ENCODE measurements around the gene QRSL1. TPM values are rescaled to one million over a fixed set of nuclear protein-coding genes. Genes with fewer than 3 reads are reported as not detected.

QRSL1 gene
- total RNA-seq, 4 donors from 2014 or later, result 17.2 to 26.7 (median 25.1) TPM

- in situ Hi-C loops (cut with MboI; ENCODE audit: low sequenced_read_pairs in 4 of 4) (no loop called here), intact Hi-C loops (cut with DNase I; ENCODE audit: low total_unique reads) (no loop called here)
- no peak for DNase-seq
- no peaks in the 10 kb centered on the region for H3K27me3 ChIP-seq
- no peaks in the 10 kb centered on the region for H3K4me1 ChIP-seq
- H3K9me3 ChIP-seq, result no peaks in the 10 kb centered on the region
- H3K27ac ChIP-seq, result no peak overlapping the region
- H3K36me3 ChIP-seq, result peaks cover 0 to 35% of the 10 kb centered on the region in 2 donors
- ATAC-seq, result no peak
- no peak overlapping the region for H3K4me3 ChIP-seq
- TF ChIP-seq POLR2A (IDR thresholded peaks at IDR 0.05) (no peak), CTCF (IDR thresholded peaks at IDR 0.05 in 4 of 5, conservative IDR thresholded peaks at IDR 0.05 in 1 of 5) (no peak)
Observed at GRCh38 chr6:106666282-106667021, 37.1 kb downstream of the QRSL1 start.

- peaks cover 0 to 35% of the 10 kb centered on the region in 2 donors for H3K36me3 ChIP-seq
- intact Hi-C loops (cut with DNase I; ENCODE audit: low total_unique reads) (no loop called here), in situ Hi-C loops (cut with MboI; ENCODE audit: low sequenced_read_pairs in 4 of 4) (no loop called here)
- TF ChIP-seq CTCF (IDR thresholded peaks at IDR 0.05 in 4 of 5, conservative IDR thresholded peaks at IDR 0.05 in 1 of 5) (no peak), POLR2A (IDR thresholded peaks at IDR 0.05) (no peak)
- H3K9me3 ChIP-seq, result no peaks in the 10 kb centered on the region
- H3K27ac ChIP-seq, result no peak overlapping the region
- no peak overlapping the region for H3K4me3 ChIP-seq
- no peak for DNase-seq
- no peaks in the 10 kb centered on the region for H3K27me3 ChIP-seq
- ATAC-seq, result no peak
- H3K4me1 ChIP-seq, result no peaks in the 10 kb centered on the region
Observed at GRCh38 chr6:106667022-106667402, 37.6 kb downstream of the QRSL1 start.

GRCh38 chr6:106670236-106670635 is 40.9 kb downstream of the QRSL1 start:
- DNase-seq (no peak), ATAC-seq (no peak)
- no peaks in the 10 kb centered on the region for H3K9me3 ChIP-seq
- intact Hi-C loops (cut with DNase I; ENCODE audit: low total_unique reads) (no loop called here), in situ Hi-C loops (cut with MboI; ENCODE audit: low sequenced_read_pairs in 4 of 4) (no loop called here)
- no peak for TF ChIP-seq CTCF (IDR thresholded peaks at IDR 0.05 in 4 of 5, conservative IDR thresholded peaks at IDR 0.05 in 1 of 5)
- TF ChIP-seq POLR2A (IDR thresholded peaks at IDR 0.05), result no peak
- no peak overlapping the region for H3K27ac ChIP-seq
- H3K27me3 ChIP-seq, result no peaks in the 10 kb centered on the region
- peaks cover 0 to 16% of the 10 kb centered on the region in 2 donors for H3K36me3 ChIP-seq
- H3K4me3 ChIP-seq, result no peak overlapping the region
- no peaks in the 10 kb centered on the region for H3K4me1 ChIP-seq

GRCh38 chr6:106671651-106672050 is 42.3 kb downstream of the QRSL1 start:
- H3K27ac ChIP-seq, result no peak overlapping the region
- H3K4me1 ChIP-seq, result no peaks in the 10 kb centered on the region
- no peaks in the 10 kb centered on the region for H3K9me3 ChIP-seq
- ATAC-seq, result no peak
- in situ Hi-C loops (cut with MboI; ENCODE audit: low sequenced_read_pairs in 4 of 4), result no loop called here
- no peaks in the 10 kb centered on the region for H3K27me3 ChIP-seq
- intact Hi-C loops (cut with DNase I; ENCODE audit: low total_unique reads), result no loop called here
- no peak overlapping the region for H3K4me3 ChIP-seq
- TF ChIP-seq CTCF (IDR thresholded peaks at IDR 0.05 in 4 of 5, conservative IDR thresholded peaks at IDR 0.05 in 1 of 5) (no peak), POLR2A (IDR thresholded peaks at IDR 0.05) (no peak)
- no peak for DNase-seq
- peaks cover 0 to 2% of the 10 kb centered on the region in 2 donors for H3K36me3 ChIP-seq
